NCI-H146 treated with DMSO at 0.1 percent for 48 hours (cell line): ENCODE results near the gene NEU1.
"Not testable (repeated sequence)": the region's sequence is repeated elsewhere in the genome, so short reads cannot be mapped to it uniquely, and the experiment has no call there.

Source experiments
- DNase-seq: peaks from one replicate; lab custom pipeline; 2025; ENCODE audit not compliant: unreplicated experiment; lab: John Stamatoyannopoulos, UW

NEU1 gene

GRCh38 chr6:31821301-31822035 lies 41.2 kb downstream of the NEU1 start:
- peak; percentile 53 for DNase-seq

- not testable (repeated sequence) for DNase-seq
Measured at GRCh38 chr6:31820399-31820798, 42.2 kb downstream of the NEU1 start.

- no peak for DNase-seq
Measured at GRCh38 chr6:31819871-31820299, 42.7 kb downstream of the NEU1 start.

- not testable (repeated sequence) for DNase-seq
Measured at GRCh38 chr6:31817929-31818511, 44.6 kb downstream of the NEU1 start.

GRCh38 chr6:31817133-31817928 lies 45.3 kb downstream of the NEU1 start:
- DNase-seq: not testable (repeated sequence)

- peak; percentile 99 for DNase-seq
Measured at GRCh38 chr6:31815025-31815838, 47.4 kb downstream of the NEU1 start, which contains the start of the genes HSPA1A and HSPA1L. HSPA1A (plus strand) TSS chr6:31815543; CDS start chr6:31815757, 214 bp downstream. HSPA1L (minus strand) TSS chr6:31815283; CDS start chr6:31811972, 3,311 bp downstream.

- peak; percentile 88 for DNase-seq
Measured at GRCh38 chr6:31814677-31815024, 48.0 kb downstream of the NEU1 start.

GRCh38 chr6:31813465-31813849 lies 49.2 kb downstream of the NEU1 start:
- DNase-seq: no peak

- no peak for DNase-seq
Measured at GRCh38 chr6:31811645-31812044, 51.0 kb downstream of the NEU1 start.

GRCh38 chr6:31808599-31808998 lies 54.0 kb downstream of the NEU1 start:
- not testable (repeated sequence) for DNase-seq
